HepG2 (cell line): ENCODE data around the gene MIR17HG. TPM values are rescaled to one million over a fixed set of nuclear protein-coding genes. Genes with fewer than 3 reads are reported as not detected.

ENCODE experiments used
- ATAC-seq: fragments of 200-7000 bp; cut with Tn5 transposase; 3 replicates; pipeline ENCODE4 v1.9.1; 2020; ENCODE audit warnings: mild to moderate bottlenecking, moderate library complexity
- BruUV-seq: library from RNA; stranded (reverse); fragments of 400-500 nt; replicated peaks from 2 replicates; lab custom pipeline; 2021; lab: Mats Ljungman, UMichigan
- CTCF ChIA-PET: fragments of 300-600 bp; formaldehyde crosslinking; extraction: SDS; loops from one replicate; lab custom pipeline; 2021; ENCODE audit warnings: low total read pairs, inconsistent platforms, low intra/inter-chr PET ratio; lab: Yijun Ruan, JAX
- POLR2A ChIA-PET: fragments of 350-600 bp; sonication (Branson Sonifier 250); formaldehyde crosslinking; loops from one replicate; lab custom pipeline; 2020; ENCODE audit warnings: antibody characterized with exemption, inconsistent platforms; lab: Yijun Ruan, JAX
- DNase-seq: peaks from one replicate; pipeline ENCODE4 v3.0.0-alpha.2; 2015; ENCODE audit warnings: low spot score
- FAIRE-seq: peaks from 3 replicates; lab custom pipeline; 2011; peaks lifted over from hg19 to GRCh38; lab: Jason Lieb, UNC
- H2AFZ ChIP-seq: one replicate; pipeline ENCODE4 v1.6.1; 2011; ENCODE audit warnings: low read length, inconsistent platforms
- H3K27ac ChIP-seq: fragments of 300-600 bp; 3 replicates; pipeline ENCODE4 v1.8.0; 2011; ENCODE audit warnings: mixed run types, mild to moderate bottlenecking, mixed read lengths, low read length, inconsistent platforms; ENCODE audit not compliant: insufficient read depth; ENCODE audit errors: extremely low read length
- H3K27me3 ChIP-seq, 2 experiments: fragments of 200-600 bp in 1 of 2; 2 replicates in 1 of 2; 3 replicates in 1 of 2; pipeline versions ENCODE4 v1.6.0 to v1.8.0; 2011; ENCODE audit warnings: low read length in 2 of 2, mild to moderate bottlenecking in 2 of 2, moderate library complexity in 2 of 2, inconsistent platforms in 1 of 2; ENCODE audit not compliant: insufficient read depth in 2 of 2, control insufficient read depth in 1 of 2
- H3K36me3 ChIP-seq, 2 experiments: fragments of 200-600 bp in 1 of 2; replicated peaks in 1 of 2; 2 replicates in 1 of 2; 3 replicates in 1 of 2; pipeline versions ENCODE4 v1.5.1 to v1.8.0; 2011; ENCODE audit warnings: low read length in 2 of 2, inconsistent platforms in 1 of 2; ENCODE audit not compliant: insufficient read depth in 2 of 2, control insufficient read depth in 1 of 2
- H3K4me1 ChIP-seq: 2 replicates; pipeline ENCODE4 v1.5.1; 2012; ENCODE audit warnings: low read length, inconsistent platforms; ENCODE audit not compliant: insufficient read depth
- H3K4me2 ChIP-seq: 2 replicates; pipeline ENCODE4 v1.6.0; 2011; ENCODE audit warnings: low read depth, low read length, inconsistent platforms
- H3K4me3 ChIP-seq, 3 experiments: fragments of 200-600 bp in 1 of 3; sonication (generic), shearing (Covaris generic) in 1 of 3; replicated peaks in 1 of 3; 2 replicates each; pipeline ENCODE4 v1.5.1; 2011 to 2016; ENCODE audit warnings: low read length in 3 of 3, inconsistent platforms in 2 of 3, low read depth in 2 of 3, mild to moderate bottlenecking in 2 of 3, control low read depth in 1 of 3, mixed read lengths in 1 of 3; ENCODE audit not compliant: insufficient read depth in 1 of 3
- H3K79me2 ChIP-seq: one replicate; pipeline ENCODE4 v1.6.1; 2011; ENCODE audit warnings: low read length, inconsistent platforms; ENCODE audit not compliant: insufficient read depth
- H3K9ac ChIP-seq: 2 replicates; pipeline ENCODE4 v1.6.0; 2011; ENCODE audit warnings: mild to moderate bottlenecking, low read depth, low read length, inconsistent platforms; ENCODE audit not compliant: insufficient read depth
- H3K9me3 ChIP-seq: 2 replicates; pipeline ENCODE4 v1.5.1; 2012; ENCODE audit warnings: mild to moderate bottlenecking, low read length
- H4K20me1 ChIP-seq: 2 replicates; pipeline ENCODE4 v1.6.0; 2011; ENCODE audit warnings: inconsistent platforms, mild to moderate bottlenecking, low read length, moderate library complexity; ENCODE audit not compliant: insufficient read depth
- DDIT3 ChIP-seq: sonication (generic); formaldehyde crosslinking; IDR thresholded peaks from 2 replicates; pipeline ENCODE4 v1.4.0; 2020; ENCODE audit warnings: mild to moderate bottlenecking, missing genetic modification reagents
- E2F5 ChIP-seq: sonication (generic); formaldehyde crosslinking; conservative IDR thresholded peaks from 2 replicates; pipeline ENCODE4 v1.4.0; 2020; ENCODE audit warnings: missing genetic modification reagents
- FOXO1 ChIP-seq: sonication (generic); formaldehyde crosslinking; IDR thresholded peaks from 2 replicates; pipeline ENCODE4 v1.4.0; 2020; ENCODE audit warnings: missing genetic modification reagents
- HBP1 ChIP-seq: IDR thresholded peaks from 2 replicates; pipeline ENCODE4 v1.6.1; 2016; ENCODE audit warnings: low read depth, control low read depth
- HNRNPUL1 ChIP-seq: fragments of 200-400 bp; formaldehyde crosslinking; IDR thresholded peaks from 2 replicates; pipeline ENCODE4 v1.6.1; 2017; ENCODE audit warnings: low read depth, mild to moderate bottlenecking, low read length, moderate library complexity
- PLRG1 ChIP-seq: fragments of 450-650 bp; conservative IDR thresholded peaks from 2 replicates; pipeline ENCODE4 v1.6.1; 2016
- ZBTB26 ChIP-seq: IDR thresholded peaks from 2 replicates; pipeline ENCODE4 v1.6.1; 2016; ENCODE audit warnings: missing compliant biosample characterization, missing genetic modification reagents, borderline replicate concordance
- ZBTB40 ChIP-seq, 2 experiments: fragments of 450-650 bp in 1 of 2; sonication (generic) in 1 of 2; formaldehyde crosslinking in 1 of 2; IDR thresholded peaks; 2 replicates each; pipeline versions ENCODE4 v1.6.1 to v1.8.0; 2016 to 2022; ENCODE audit warnings: antibody characterized with exemption in 1 of 2, mild to moderate bottlenecking in 1 of 2, missing genetic modification reagents in 1 of 2
- ZNF563 ChIP-seq: sonication (generic); formaldehyde crosslinking; IDR thresholded peaks from 2 replicates; pipeline ENCODE4 v1.8.0; 2022; ENCODE audit warnings: mild to moderate bottlenecking, moderate library complexity, missing genetic modification reagents
- WGBS: methylation state at CpG from one replicate; pipeline ENCODE4 v1.1.6; 2017; ENCODE audit warnings: low lambda C conversion rate; 5-methylcytosine and 5-hydroxymethylcytosine counted together
- in situ Hi-C: cut with HindIII; loops from 2 replicates; pipeline ENCODE4 v1.10.0; 2017; ENCODE audit warnings: low pct_unique_long_range_greater_than_20kb; ENCODE audit not compliant: extremely low pct_ligation_motif_present
- intact Hi-C: fragments of 100-400 bp; cut with micrococcal nuclease; formaldehyde crosslinking; loops from one replicate; pipeline ENCODE4 v1.10.0; 2022; ENCODE audit not compliant: unreplicated experiment
- polyA plus RNA-seq, 8 experiments: library from polyadenylated mRNA; depleted of rRNA in 3 of 8; stranded (reverse) in 7 of 8; unstranded in 1 of 8; fragments of >200 nt; fragmentation: Illumina TruSeq in 4 of 8; extraction: Trizol in 4 of 8; gene quantifications; 2 replicates each; pipeline versions ENCODE4 v1.2.1 to v1.2.3, GENCODE V29; 2011 to 2016; ENCODE audit warnings: low read depth in 4 of 8, missing spikeins in 1 of 8, mixed read lengths in 1 of 8; ENCODE audit not compliant: insufficient read depth in 1 of 8
- total RNA-seq, 5 experiments: library from RNA; depleted of rRNA; stranded (reverse); fragments of >200 nt; fragmentation: Illumina TruSeq; extraction: Trizol; gene quantifications; 2 replicates each; pipeline ENCODE4 v1.2.3, GENCODE V29; 2016; ENCODE audit warnings: low read depth in 1 of 5

The MIR17HG gene
- total and polyA plus RNA-seq, 2 of the 13 experiments (the other 11 are each of a cell fraction or from before 2014, with no cell fraction given) = 2.5 to 12.3 TPM

GRCh38 chr13:91384896-91385295 lies 37.4 kb downstream of the MIR17HG start (continued):
- TF ChIP-seq DDIT3 (CRISPR knock-in tag) (no peak), ZBTB26 (CRISPR knock-in tag) (no peak), FOXO1 (CRISPR knock-in tag) (no peak), PLRG1 (no peak), E2F5 (no peak), ZNF563 (CRISPR knock-in tag) (no peak)
- TF ChIP-seq, all 625 proteins: peak for 0

GRCh38 chr13:91389186-91389585 lies 41.7 kb downstream of the MIR17HG start:
- in situ Hi-C loops = no loop called here
- FAIRE-seq (no peak), ATAC-seq (no peak), DNase-seq (no peak)
- Histone ChIP-seq H3K9ac (no peak overlapping the region), H3K27ac (no peak overlapping the region), H3K79me2 (no peaks in the 10 kb centered on the region), H3K4me1 (no peaks in the 10 kb centered on the region), H3K27me3 (peaks cover 0 to 1% of the 10 kb centered on the region in 2 experiments; a peak in 2 of 5 replicates), H3K4me2 (no peak overlapping the region), H3K36me3 (no peaks in the 10 kb centered on the region), H2AFZ (no peak overlapping the region), H4K20me1 (no peaks in the 10 kb centered on the region), H3K4me3 (no peak overlapping the region), H3K9me3 (no peaks in the 10 kb centered on the region)
- ChIA-PET POLR2A (no interaction called here), CTCF (no interaction called here)
- TF ChIP-seq HBP1 (no peak), ZBTB40 (IDR thresholded peaks at IDR 0.05) (no peak), ZBTB40 (CRISPR knock-in tag; IDR thresholded peaks at IDR 0.05) (no peak), HNRNPUL1 (no peak)
- WGBS = 3% methylated on average over 2 of the region's 2 CpGs
- no TSS peak for BruUV-seq
- intact Hi-C loops = no loop called here
